IMR-90 (cell line): ENCODE results near the gene TYMS. TPM values are rescaled to one million over a fixed set of nuclear protein-coding genes. Genes with fewer than 3 reads are reported as not detected.

Experiments
- ATAC-seq: fragments of 200-7000 bp; cut with Tn5 transposase; 2 replicates; pipeline ENCODE4 v1.9.1; 2020; ENCODE audit warnings: low read depth, mild to moderate bottlenecking, moderate library complexity
- BruUV-seq: library from RNA; stranded (reverse); fragments of 400-500 nt; replicated peaks from 2 replicates; lab custom pipeline; 2021; lab: Mats Ljungman, UMichigan
- CTCF ChIA-PET: fragments of 300-600 bp; formaldehyde crosslinking; extraction: SDS; loops from one replicate; lab custom pipeline; 2021; ENCODE audit warnings: antibody characterized with exemption; lab: Yijun Ruan, JAX
- POLR2A ChIA-PET: fragments of 300-600 bp; sonication (Branson Sonifier 250); formaldehyde crosslinking; loops from one replicate; lab custom pipeline; 2022; ENCODE audit warnings: antibody characterized with exemption; ENCODE audit not compliant: unreplicated experiment; lab: Charles Lee
- DNase-seq: peaks from one replicate; pipeline ENCODE4 v3.0.0; 2013
- H2AFZ ChIP-seq: replicated peaks from 2 replicates; pipeline ENCODE3; 2013; ENCODE audit warnings: low read length, mild to moderate bottlenecking; ENCODE audit not compliant: poor library complexity
- H2AK5ac ChIP-seq: 2 replicates; pipeline ENCODE4 v1.6.1; 2013; ENCODE audit warnings: low read depth, low read length, inconsistent platforms
- H2AK9ac ChIP-seq: replicated peaks from 2 replicates; pipeline ENCODE3; 2013; ENCODE audit warnings: mild to moderate bottlenecking, low read depth, low read length, moderate library complexity; ENCODE audit not compliant: poor library complexity
- H2BK120ac ChIP-seq: 2 replicates; pipeline ENCODE4 v1.6.1; 2013; ENCODE audit warnings: low read depth, low read length, inconsistent platforms
- H2BK15ac ChIP-seq: 3 replicates; pipeline ENCODE4 v1.6.1; 2013; ENCODE audit warnings: low read depth, low read length, inconsistent platforms
- H2BK20ac ChIP-seq: 2 replicates; pipeline ENCODE4 v1.6.1; 2013; ENCODE audit warnings: low read depth, mild to moderate bottlenecking, inconsistent platforms, low read length, moderate library complexity
- H2BK5ac ChIP-seq: 2 replicates; pipeline ENCODE4 v1.6.1; 2013; ENCODE audit warnings: mild to moderate bottlenecking, low read depth, low read length, inconsistent platforms; ENCODE audit not compliant: poor library complexity, severe bottlenecking
- H3K14ac ChIP-seq: replicated peaks from 2 replicates; pipeline ENCODE4 v1.6.1; 2013; ENCODE audit warnings: low read depth, low read length, inconsistent platforms
- H3K18ac ChIP-seq: 2 replicates; pipeline ENCODE4 v1.6.1; 2013; ENCODE audit warnings: low read depth, low read length, control low read depth
- H3K23ac ChIP-seq: 2 replicates; pipeline ENCODE4 v1.6.1; 2013; ENCODE audit warnings: low read depth, low read length, inconsistent platforms
- H3K27ac ChIP-seq: 2 replicates; pipeline ENCODE4 v1.5.1; 2013; ENCODE audit warnings: mild to moderate bottlenecking, control low read depth, low read length; ENCODE audit not compliant: insufficient read depth
- H3K27me3 ChIP-seq: 2 replicates; pipeline ENCODE4 v1.6.1; 2013; ENCODE audit warnings: low read length; ENCODE audit not compliant: control insufficient read depth, insufficient read depth
- H3K36me3 ChIP-seq: 2 replicates; pipeline ENCODE4 v1.6.1; 2013; ENCODE audit warnings: low read length, mixed read lengths; ENCODE audit not compliant: control insufficient read depth, insufficient read depth
- H3K4ac ChIP-seq: 2 replicates; pipeline ENCODE4 v1.6.1; 2013; ENCODE audit warnings: low read depth, low read length, inconsistent platforms
- H3K4me1 ChIP-seq: 2 replicates; pipeline ENCODE4 v1.6.1; 2013; ENCODE audit warnings: low read length, mixed read lengths; ENCODE audit not compliant: control insufficient read depth, insufficient read depth
- H3K4me2 ChIP-seq: 2 replicates; pipeline ENCODE4 v1.6.1; 2013; ENCODE audit warnings: low read depth, mild to moderate bottlenecking, control low read depth, low read length, moderate library complexity
- H3K4me3 ChIP-seq: 2 replicates; pipeline ENCODE4 v1.5.1; 2013; ENCODE audit warnings: low read depth, mild to moderate bottlenecking, control low read depth, low read length, moderate library complexity; ENCODE audit not compliant: insufficient read depth
- H3K56ac ChIP-seq: 2 replicates; pipeline ENCODE4 v1.6.1; 2013; ENCODE audit warnings: low read length, inconsistent platforms; ENCODE audit not compliant: insufficient read depth; ENCODE audit errors: extremely low read depth
- H3K79me1 ChIP-seq, 2 experiments: 2 replicates each; pipeline ENCODE4 v1.6.1; 2013; ENCODE audit warnings: low read length in 2 of 2, inconsistent platforms in 1 of 2, low read depth in 1 of 2
- H3K9ac ChIP-seq: 2 replicates; pipeline ENCODE4 v1.6.1; 2013; ENCODE audit warnings: low read depth, low read length, control low read depth
- H3K9me1 ChIP-seq: 2 replicates; pipeline ENCODE4 v1.6.1; 2013; ENCODE audit warnings: low read length, inconsistent platforms; ENCODE audit not compliant: insufficient read depth
- H3K9me3 ChIP-seq: 2 replicates; pipeline ENCODE4 v1.6.1; 2013; ENCODE audit warnings: low read length; ENCODE audit not compliant: control insufficient read depth, insufficient read depth
- H4K20me1 ChIP-seq: 2 replicates; pipeline ENCODE4 v1.6.1; 2013; ENCODE audit warnings: low read length, inconsistent platforms; ENCODE audit not compliant: insufficient read depth
- H4K5ac ChIP-seq: 2 replicates; pipeline ENCODE4 v1.6.1; 2013; ENCODE audit warnings: mild to moderate bottlenecking, low read depth, low read length, control low read depth
- H4K8ac ChIP-seq, 2 experiments: 2 replicates each; pipeline ENCODE4 v1.6.1; 2013; ENCODE audit warnings: low read depth in 2 of 2, low read length in 2 of 2, control low read depth in 1 of 2, inconsistent platforms in 1 of 2
- H4K91ac ChIP-seq: 2 replicates; pipeline ENCODE4 v1.6.1; 2013; ENCODE audit warnings: low read depth, low read length, inconsistent platforms; ENCODE audit not compliant: insufficient read depth
- CEBPB ChIP-seq: IDR thresholded peaks from 2 replicates; pipeline ENCODE4 v1.6.1; 2012; ENCODE audit warnings: low read depth, low read length, improper control_type of control experiment
- CHD1 ChIP-seq: IDR thresholded peaks from 2 replicates; pipeline ENCODE4 v1.6.1; 2012; ENCODE audit warnings: low read depth, low read length, improper control_type of control experiment
- FOS ChIP-seq: fragments of 150-350 bp; IDR thresholded peaks from 2 replicates; pipeline ENCODE4 v1.6.1; 2016; ENCODE audit warnings: low read depth, low read length
- MAFK ChIP-seq: IDR thresholded peaks from 2 replicates; pipeline ENCODE4 v1.6.1; 2012; ENCODE audit warnings: low read depth, low read length, improper control_type of control experiment
- MXI1 ChIP-seq: IDR thresholded peaks from 2 replicates; pipeline ENCODE4 v1.6.1; 2012; ENCODE audit warnings: low read depth, mild to moderate bottlenecking, low read length, moderate library complexity, borderline replicate concordance
- NFE2L2 ChIP-seq: fragments of 150-350 bp; IDR thresholded peaks from 2 replicates; pipeline ENCODE4 v1.6.1; 2016; ENCODE audit warnings: low read depth, mild to moderate bottlenecking, low read length
- RAD21 ChIP-seq: IDR thresholded peaks from 2 replicates; pipeline ENCODE4 v1.6.1; 2012; ENCODE audit warnings: low read length, improper control_type of control experiment
- WGBS, 2 experiments: methylation state at CpG; one replicate each; pipeline versions ENCODE4 v1.1.5 to v1.1.7; 2013; ENCODE audit warnings: missing lambda C conversion rate in 2 of 2; ENCODE audit not compliant: insufficient read length in 1 of 2; ENCODE audit errors: extremely low coverage in 2 of 2; 5-methylcytosine and 5-hydroxymethylcytosine counted together
- dilution Hi-C: fragments of 300-500 bp; cut with HindIII; formaldehyde crosslinking; loops from one replicate; pipeline ENCODE4 v1.14.3; 2018; ENCODE audit warnings: low sequenced_read_pairs; ENCODE audit not compliant: unreplicated experiment
- in situ Hi-C: fragments of 300-500 bp; cut with MboI; formaldehyde crosslinking; loops from 3 replicates; pipeline ENCODE4 v1.14.3; 2019; ENCODE audit warnings: low sequenced_read_pairs, inconsistent platforms, mixed read lengths
- intact Hi-C: fragments of 100-400 bp; cut with micrococcal nuclease; formaldehyde crosslinking; loops from 2 replicates; pipeline ENCODE4 v1.10.0; 2022
- polyA plus RNA-seq, 3 experiments: library from polyadenylated mRNA; depleted of rRNA; stranded (reverse); fragments of >200 nt; gene quantifications; 2 replicates each; pipeline ENCODE4 v1.2.3, GENCODE V29; 2012; ENCODE audit warnings: low replicate concordance in 1 of 3
- total RNA-seq: library from RNA; depleted of rRNA; stranded (reverse); fragments of >200 nt; gene quantifications from 2 replicates; pipeline ENCODE4 v1.2.3, GENCODE V29; 2012
- TF ChIP-seq, protein P1 (sequence below): conservative IDR thresholded peaks from 2 replicates; pipeline ENCODE4 v1.5.1; 2012; ENCODE audit warnings: mild to moderate bottlenecking, low read depth, low read length, improper control_type of control experiment

The TYMS gene
- total and polyA plus RNA-seq, 2 of the 4 experiments (the other 2 are of a cell fraction): 28.3 to 92.2 TPM

DNA sequence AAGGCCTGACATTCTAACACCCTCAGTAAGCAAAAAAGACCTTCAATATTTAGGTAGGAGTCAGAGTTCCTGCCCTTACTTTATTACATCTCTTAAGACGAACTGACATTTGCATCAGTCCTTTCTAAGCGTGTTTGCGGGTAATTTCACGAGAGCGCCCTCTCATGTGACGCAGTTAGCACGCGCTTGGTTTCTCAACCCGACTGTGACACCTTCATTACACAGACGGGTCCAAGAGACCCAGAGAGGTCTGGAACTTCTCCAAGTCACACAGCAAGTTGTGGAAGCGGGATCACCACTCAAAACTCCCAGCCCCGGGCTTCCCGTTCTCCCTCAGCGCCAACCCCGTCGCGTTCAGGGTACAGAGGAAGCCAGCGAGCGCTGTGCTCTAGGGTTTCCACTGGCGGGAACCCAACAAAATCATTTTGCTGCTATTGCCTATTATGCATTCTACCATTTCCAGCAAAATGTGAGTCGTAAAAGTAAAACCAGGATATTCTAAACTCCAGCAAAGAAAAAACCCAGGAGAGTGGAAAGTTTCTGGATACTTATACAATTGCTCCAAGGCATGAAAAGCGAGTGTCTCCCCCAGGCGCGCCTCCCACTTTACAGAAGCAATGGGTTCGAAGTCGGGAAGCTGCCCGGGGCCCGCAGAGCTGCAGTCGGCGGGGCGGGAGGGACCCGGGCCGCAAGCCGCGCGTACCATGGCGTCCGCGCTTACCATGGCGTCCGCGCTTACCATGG lies 54.4 kb downstream of the TYMS start (continued):
- TF ChIP-seq NFE2L2 (no peak), CHD1 (no peak), MAFK (no peak)

DNA sequence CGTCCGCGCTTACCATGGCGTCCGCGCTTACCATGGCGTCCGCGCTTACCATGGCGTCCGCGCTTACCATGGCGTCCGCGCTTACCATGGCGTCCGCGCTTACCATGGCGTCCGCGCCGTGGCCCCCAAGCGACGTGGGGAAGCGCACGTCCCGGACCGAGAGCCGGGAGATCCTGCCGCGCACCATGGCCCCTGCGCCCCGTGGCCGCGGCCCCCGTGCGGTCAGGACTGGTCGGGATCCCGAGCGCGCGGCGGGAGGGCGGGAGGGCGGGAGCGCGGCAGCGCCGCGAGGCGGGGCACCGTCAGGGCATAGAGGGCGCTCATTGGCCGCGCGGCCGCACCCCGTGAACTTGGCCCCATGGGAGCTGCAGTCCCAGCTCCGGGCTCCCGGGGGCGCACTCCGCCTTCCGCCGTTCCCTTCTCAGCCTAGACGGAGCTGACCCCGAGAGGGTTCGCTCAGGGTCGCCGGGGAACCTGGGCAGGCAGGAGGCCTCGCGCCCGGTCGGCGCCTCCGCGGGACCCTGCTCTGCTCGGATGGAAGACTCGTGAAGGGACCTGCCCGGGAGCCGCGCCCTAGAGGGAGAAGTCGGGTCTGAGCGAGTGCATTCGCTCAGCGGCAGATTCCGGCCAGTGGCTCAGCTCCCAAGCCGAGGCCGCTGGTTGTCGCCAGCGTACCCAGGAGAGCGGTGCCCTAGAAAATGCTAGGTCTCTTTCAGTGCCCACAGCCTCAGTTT lies 55.1 kb downstream of the TYMS start, which contains the start of gene ENOSF1:
Gene ENOSF1 (minus strand): TSS at position 230 of the 734 bp plus-strand sequence. CDS start 43 bp downstream, at position 187.
- Histone ChIP-seq H3K9me1 (peaks cover 4% of the 10 kb centered on the region), H3K27me3 (no peaks in the 10 kb centered on the region), H3K4me3 (peak within 1 kb of the TSS; percentile 54), H3K79me1 (peaks cover 21 to 32% of the 10 kb centered on the region in 2 experiments), H3K18ac (peak within 1 kb of the TSS; percentile 31), H2BK15ac (0 out of 3 replicates have a peak within 1 kb of the TSS, but pooled peaks have one; percentile 2), H4K91ac (peak within 1 kb of the TSS; percentile 54), H3K36me3 (peaks cover 4% of the 10 kb centered on the region; the same call in 1 of the 2 replicates), H4K8ac (peak within 1 kb of the TSS; percentile 48 to 68), H2BK20ac (no peak within 1 kb of the TSS), H4K20me1 (peaks cover 7% of the 10 kb centered on the region; the same call in 1 of the 2 replicates), H3K23ac (peak within 1 kb of the TSS; percentile 62), H3K4me1 (no peaks in the 10 kb centered on the region), H2AFZ (peak within 1 kb of the TSS; percentile 95), H3K9ac (peak within 1 kb of the TSS; percentile 41), H3K4me2 (peak within 1 kb of the TSS; percentile 93), H3K14ac (peak within 1 kb of the TSS; percentile 17), H3K56ac (peak within 1 kb of the TSS; percentile 63), H2BK120ac (peak within 1 kb of the TSS; percentile 74; the same call in 1 of the 2 replicates), H4K5ac (peak within 1 kb of the TSS; percentile 13), H2AK9ac (peak within 1 kb of the TSS; percentile 95), H3K9me3 (peaks cover 6% of the 10 kb centered on the region; the same call in 1 of the 2 replicates), H2BK5ac (peak within 1 kb of the TSS; percentile 16), H3K4ac (peak within 1 kb of the TSS; percentile 60), H3K27ac (peak within 1 kb of the TSS; percentile 3), H2AK5ac (peak within 1 kb of the TSS; percentile 59; the same call in 1 of the 2 replicates)
- dilution Hi-C loops (no loop called here), in situ Hi-C loops (no loop called here), intact Hi-C loops (loop anchor here (5.0 kb wide), 1 partner anchor 55 kb away; the partner anchor contains the start of gene TYMS)
- TF ChIP-seq MXI1 (no peak), CEBPB (no peak), FOS (no peak), RAD21 (0 out of 2 replicates have a peak, but pooled peaks have one; percentile 20)
- TF ChIP-seq, protein P1, sequence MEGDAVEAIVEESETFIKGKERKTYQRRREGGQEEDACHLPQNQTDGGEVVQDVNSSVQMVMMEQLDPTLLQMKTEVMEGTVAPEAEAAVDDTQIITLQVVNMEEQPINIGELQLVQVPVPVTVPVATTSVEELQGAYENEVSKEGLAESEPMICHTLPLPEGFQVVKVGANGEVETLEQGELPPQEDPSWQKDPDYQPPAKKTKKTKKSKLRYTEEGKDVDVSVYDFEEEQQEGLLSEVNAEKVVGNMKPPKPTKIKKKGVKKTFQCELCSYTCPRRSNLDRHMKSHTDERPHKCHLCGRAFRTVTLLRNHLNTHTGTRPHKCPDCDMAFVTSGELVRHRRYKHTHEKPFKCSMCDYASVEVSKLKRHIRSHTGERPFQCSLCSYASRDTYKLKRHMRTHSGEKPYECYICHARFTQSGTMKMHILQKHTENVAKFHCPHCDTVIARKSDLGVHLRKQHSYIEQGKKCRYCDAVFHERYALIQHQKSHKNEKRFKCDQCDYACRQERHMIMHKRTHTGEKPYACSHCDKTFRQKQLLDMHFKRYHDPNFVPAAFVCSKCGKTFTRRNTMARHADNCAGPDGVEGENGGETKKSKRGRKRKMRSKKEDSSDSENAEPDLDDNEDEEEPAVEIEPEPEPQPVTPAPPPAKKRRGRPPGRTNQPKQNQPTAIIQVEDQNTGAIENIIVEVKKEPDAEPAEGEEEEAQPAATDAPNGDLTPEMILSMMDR: peak; percentile 51
- WGBS, 2 experiments: 12% methylated on average over 32 of the region's 91 CpGs; no CpG with 5 or more reads in 1 of the 2 experiments
- CTCF ChIA-PET: interaction anchor here (0.7 to 2.0 kb wide), 6 partner anchors 10 to 127 kb away, joined by 3 to 4 read pairs (median 3); no protein-coding TSS in a partner anchor
- DNase-seq (peak; percentile 58), ATAC-seq (peak; percentile 98)
- POLR2A ChIA-PET: no interaction called here
- BruUV-seq: no TSS peak
